A549 (cell line): ENCODE data around the gene CATSPERZ. TPM values are rescaled to one million over a fixed set of nuclear protein-coding genes. Genes with fewer than 3 reads are reported as not detected.

Experiments
- ATAC-seq, 2 experiments: fragments of 200-7000 bp in 1 of 2; fragments of >200 bp in 1 of 2; cut with Nextera tagmentation in 1 of 2; cut with Tn5 transposase in 1 of 2; 3 replicates each; pipeline versions ENCODE4 v1.8.0 to v1.9.1; 2018 to 2020; ENCODE audit warnings: mild to moderate bottlenecking in 1 of 2, moderate library complexity in 1 of 2
- CTCF ChIA-PET: fragments of 300-600 bp; sonication (Branson Sonifier 250); formaldehyde crosslinking; extraction: SDS; loops from one replicate; lab custom pipeline; 2021; ENCODE audit warnings: antibody characterized with exemption, inconsistent platforms; lab: Yijun Ruan, JAX
- POLR2A ChIA-PET: fragments of 350-600 bp; formaldehyde crosslinking; extraction: SDS; loops from one replicate; lab custom pipeline; 2021; ENCODE audit warnings: antibody characterized with exemption, inconsistent platforms; lab: Yijun Ruan, JAX
- DNase-seq, 2 experiments: peaks; one replicate each; pipeline versions ENCODE4 v3.0.0 to v3.0.0-alpha.2; 2011 to 2016; ENCODE audit warnings: low read depth in 1 of 2, low spot score in 1 of 2
- FAIRE-seq: peaks from 2 replicates; lab custom pipeline; 2011; peaks lifted over from hg19 to GRCh38; lab: Jason Lieb, UNC
- H3K27ac ChIP-seq, 2 experiments: fragments of >200 bp; sonication (Bioruptor Twin); formaldehyde crosslinking; 3 replicates each; pipeline ENCODE4 v1.5.1; 2016 to 2017
- H3K4me1 ChIP-seq: fragments of >200 bp; sonication (Bioruptor Twin); formaldehyde crosslinking; 3 replicates; pipeline ENCODE4 v1.6.1; 2016
- H3K4me2 ChIP-seq: fragments of >200 bp; sonication (Bioruptor Twin); formaldehyde crosslinking; 3 replicates; pipeline ENCODE4 v1.6.1; 2016
- H3K4me3 ChIP-seq: fragments of >200 bp; sonication (Bioruptor Twin); formaldehyde crosslinking; 3 replicates; pipeline ENCODE4 v1.5.1; 2016
- H3K9me3 ChIP-seq: fragments of >200 bp; sonication (Bioruptor Twin); formaldehyde crosslinking; 3 replicates; pipeline ENCODE4 v1.6.1; 2016
- ATOH8 ChIP-seq: fragments of 250-450 bp; sonication (Bioruptor Pico); IDR thresholded peaks from 2 replicates; pipeline ENCODE4 v1.5.0; 2020; ENCODE audit warnings: low read depth, mild to moderate bottlenecking, moderate library complexity
- BCL3 ChIP-seq: fragments of >200 bp; sonication (Bioruptor Twin); formaldehyde crosslinking; IDR thresholded peaks from 3 replicates; pipeline ENCODE4 v1.6.1; 2016
- BHLHE40 ChIP-seq: IDR thresholded peaks from 2 replicates; pipeline ENCODE4 v1.6.1; 2012; ENCODE audit warnings: low read depth, low read length, inconsistent platforms
- CBX2 ChIP-seq: fragments of 200-600 bp; sonication (generic); IDR thresholded peaks from 2 replicates; pipeline ENCODE4 v1.6.1; 2016; ENCODE audit warnings: low read depth, mild to moderate bottlenecking, borderline replicate concordance
- CEBPB ChIP-seq, 2 experiments: fragments of >200 bp in 1 of 2; sonication (Bioruptor Twin) in 1 of 2; formaldehyde crosslinking in 1 of 2; IDR thresholded peaks; 2 replicates each; pipeline ENCODE4 v1.6.1; 2012 to 2016
- EHF ChIP-seq: fragments of 250-450 bp; sonication (Bioruptor Pico); IDR thresholded peaks from 2 replicates; pipeline ENCODE4 v1.5.0; 2020; ENCODE audit warnings: mild to moderate bottlenecking
- EHMT2 ChIP-seq: fragments of 200-600 bp; sonication (generic); IDR thresholded peaks from 2 replicates; pipeline ENCODE4 v1.6.1; 2016; ENCODE audit warnings: antibody characterized with exemption, low read depth, mild to moderate bottlenecking, moderate library complexity
- FOSB ChIP-seq: fragments of 250-450 bp; sonication (Bioruptor Pico); IDR thresholded peaks from 2 replicates; pipeline ENCODE4 v1.5.0; 2020; ENCODE audit warnings: mild to moderate bottlenecking, moderate library complexity
- FOSL2 ChIP-seq, 2 experiments: fragments of 450-650 bp in 1 of 2; fragments of >200 bp in 1 of 2; sonication (Bioruptor Twin) in 1 of 2; formaldehyde crosslinking; IDR thresholded peaks; 2 replicates each; pipeline versions ENCODE4 v1.5.0 to v1.6.1; 2016 to 2020; ENCODE audit warnings: mild to moderate bottlenecking in 1 of 2, moderate library complexity in 1 of 2
- FOXS1 ChIP-seq: fragments of 250-450 bp; sonication (Bioruptor Pico); IDR thresholded peaks from 2 replicates; pipeline ENCODE4 v1.5.0; 2020; ENCODE audit warnings: mild to moderate bottlenecking, moderate library complexity
- GATA3 ChIP-seq: IDR thresholded peaks from 2 replicates; pipeline ENCODE4 v1.6.1; 2012; ENCODE audit warnings: borderline replicate concordance
- HOXA7 ChIP-seq: fragments of 250-450 bp; sonication (Bioruptor Pico); IDR thresholded peaks from 2 replicates; pipeline ENCODE4 v1.5.0; 2020; ENCODE audit warnings: mild to moderate bottlenecking, moderate library complexity
- HOXB13 ChIP-seq: fragments of 250-450 bp; sonication (Bioruptor Pico); IDR thresholded peaks from 2 replicates; pipeline ENCODE4 v1.5.0; 2020; ENCODE audit warnings: low read depth, mild to moderate bottlenecking, moderate library complexity
- MAZ ChIP-seq: fragments of 150-350 bp; IDR thresholded peaks from 2 replicates; pipeline ENCODE4 v1.6.1; 2014; ENCODE audit warnings: antibody characterized with exemption, low read depth, low read length, borderline replicate concordance
- MYC ChIP-seq: IDR thresholded peaks from 2 replicates; pipeline ENCODE4 v1.6.1; 2012; ENCODE audit warnings: mild to moderate bottlenecking, inconsistent platforms, low read length, improper control_type of control experiment, borderline replicate concordance
- NFE2L2 ChIP-seq: fragments of 150-350 bp; conservative IDR thresholded peaks from 2 replicates; pipeline ENCODE4 v1.6.1; 2014; ENCODE audit warnings: low read length
- RAD21 ChIP-seq, 2 experiments: fragments of >200 bp in 1 of 2; sonication (Bioruptor Twin) in 1 of 2; formaldehyde crosslinking in 1 of 2; IDR thresholded peaks in 1 of 2; conservative IDR thresholded peaks in 1 of 2; 2 replicates in 1 of 2; 3 replicates in 1 of 2; pipeline ENCODE4 v1.6.1; 2012 to 2018; ENCODE audit warnings: inconsistent platforms in 1 of 2
- RARB ChIP-seq: fragments of 250-450 bp; sonication (Bioruptor Pico); IDR thresholded peaks from 2 replicates; pipeline ENCODE4 v1.8.0; 2021; ENCODE audit warnings: mild to moderate bottlenecking, moderate library complexity
- REST ChIP-seq: fragments of 200-600 bp; sonication (generic); IDR thresholded peaks from 2 replicates; pipeline ENCODE4 v1.6.1; 2016; ENCODE audit warnings: antibody characterized with exemption, mild to moderate bottlenecking, moderate library complexity
- RFX5 ChIP-seq: fragments of 450-650 bp; IDR thresholded peaks from 2 replicates; pipeline ENCODE4 v1.7.1; 2014; ENCODE audit warnings: antibody characterized with exemption, mild to moderate bottlenecking, moderate library complexity
- SMC3 ChIP-seq: fragments of >200 bp; sonication (Bioruptor Twin); formaldehyde crosslinking; IDR thresholded peaks from 3 replicates; pipeline ENCODE4 v1.6.1; 2018; ENCODE audit warnings: inconsistent platforms
- SREBF2 ChIP-seq: fragments of 450-650 bp; IDR thresholded peaks from 2 replicates; pipeline ENCODE4 v1.6.1; 2014; ENCODE audit warnings: mild to moderate bottlenecking, moderate library complexity
- TFCP2L1 ChIP-seq: fragments of 250-450 bp; sonication (Bioruptor Pico); IDR thresholded peaks from 2 replicates; pipeline ENCODE4 v1.5.0; 2021; ENCODE audit warnings: mild to moderate bottlenecking
- USF2 ChIP-seq: fragments of 450-650 bp; IDR thresholded peaks from 2 replicates; pipeline ENCODE4 v1.6.1; 2014; ENCODE audit warnings: antibody characterized with exemption
- ZFP36 ChIP-seq: fragments of 450-650 bp; IDR thresholded peaks from 2 replicates; pipeline ENCODE4 v1.6.1; 2014; ENCODE audit warnings: borderline replicate concordance; ENCODE audit not compliant: partially characterized antibody
- ZNF302 ChIP-seq: fragments of 250-450 bp; sonication (Bioruptor Pico); IDR thresholded peaks from 2 replicates; pipeline ENCODE4 v1.9.0; 2021; ENCODE audit warnings: inconsistent platforms, mild to moderate bottlenecking, moderate library complexity
- WGBS: methylation state at CpG from one replicate; pipeline ENCODE4 v1.1.6; 2017; ENCODE audit errors: missing lambda C conversion rate; 5-methylcytosine and 5-hydroxymethylcytosine counted together
- polyA plus RNA-seq, 4 experiments: library from polyadenylated mRNA; depleted of rRNA in 3 of 4; stranded (reverse); fragments of >200 nt; fragmentation: RNase III in 1 of 4; extraction: RNeasy Plus Mini Kit Qiagen cat#74134 plus additional on column Dnase treatment in 1 of 4; gene quantifications; 2 replicates in 3 of 4; 3 replicates in 1 of 4; pipeline ENCODE4 v1.2.3, GENCODE V29; 2011 to 2017
- TF ChIP-seq, protein P1 (sequence below): IDR thresholded peaks from 2 replicates; pipeline ENCODE4 v1.6.1; 2012

Gene CATSPERZ
- polyA plus RNA-seq, 2 of the 4 experiments (the other 2 are of a cell fraction), result 1.9 to 3.4 TPM

DNA sequence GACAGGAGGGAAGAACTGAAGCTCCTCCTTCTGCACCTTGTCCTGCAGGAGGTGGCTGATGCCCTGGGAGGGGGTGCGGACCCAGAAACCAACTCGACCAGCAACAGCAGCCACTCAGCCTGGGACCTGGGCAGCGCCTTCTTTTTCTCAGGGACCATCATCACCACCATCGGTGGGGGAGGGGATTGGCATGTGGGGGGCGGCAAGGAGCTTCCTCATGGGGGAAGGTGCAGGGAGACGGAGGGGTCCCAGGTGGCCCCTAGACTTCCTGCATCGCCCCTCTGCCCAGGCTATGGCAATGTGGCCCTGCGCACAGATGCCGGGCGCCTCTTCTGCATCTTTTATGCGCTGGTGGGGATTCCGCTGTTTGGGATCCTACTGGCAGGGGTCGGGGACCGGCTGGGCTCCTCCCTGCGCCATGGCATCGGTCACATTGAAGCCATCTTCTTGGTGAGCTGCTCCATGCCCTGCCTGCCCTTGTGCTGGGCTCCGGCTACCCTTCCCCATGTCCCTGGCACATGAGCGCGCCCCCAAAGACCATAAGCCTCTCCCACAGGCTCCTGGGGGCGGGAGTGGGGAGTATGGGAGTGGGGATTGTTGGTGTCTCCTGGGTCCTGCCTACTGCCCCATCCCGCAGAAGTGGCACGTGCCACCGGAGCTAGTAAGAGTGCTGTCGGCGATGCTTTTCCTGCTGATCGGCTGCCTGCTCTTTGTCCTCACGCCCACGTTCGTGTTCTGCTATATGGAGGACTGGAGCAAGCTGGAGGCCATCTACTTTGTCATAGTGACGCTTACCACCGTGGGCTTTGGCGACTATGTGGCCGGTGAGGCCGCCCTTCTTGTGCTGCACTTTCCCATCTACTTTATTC is 3.1 kb upstream of the CATSPERZ start:
- WGBS, result 75% methylated on average over 30 of the region's 34 CpGs
- no peak overlapping the region for H3K4me2 ChIP-seq
- CTCF ChIA-PET, result interaction anchor here (0.6 to 2.5 kb wide), 7 partner anchors 19 to 59 kb away, joined by 3 to 7 read pairs (median 5); partner anchors contain the start of gene PLCB3
- POLR2A ChIA-PET, result no interaction called here
- TF ChIP-seq FOSL2 (IDR thresholded peaks at IDR 0.05), result no peak
- TF ChIP-seq FOSL2 (CRISPR knock-in tag; IDR thresholded peaks at IDR 0.05), result no peak
- TF ChIP-seq RFX5, result no peak
- TF ChIP-seq, protein P1, sequence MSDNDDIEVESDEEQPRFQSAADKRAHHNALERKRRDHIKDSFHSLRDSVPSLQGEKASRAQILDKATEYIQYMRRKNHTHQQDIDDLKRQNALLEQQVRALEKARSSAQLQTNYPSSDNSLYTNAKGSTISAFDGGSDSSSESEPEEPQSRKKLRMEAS, result no peak
- TF ChIP-seq ZNF302, result no peak
- no peak for TF ChIP-seq FOSB (CRISPR knock-in tag)
- no peak for TF ChIP-seq MAZ
- no peak for TF ChIP-seq GATA3
- no peak for TF ChIP-seq RAD21 (conservative IDR thresholded peaks at IDR 0.05 in 1 of 2, IDR thresholded peaks at IDR 0.05 in 1 of 2)
- TF ChIP-seq FOXS1 (CRISPR knock-in tag), result no peak
- no peak for TF ChIP-seq REST
- no peak for TF ChIP-seq HOXA7 (CRISPR knock-in tag)
- no peak for TF ChIP-seq MYC
- TF ChIP-seq, all 56 proteins: peak for 0
- Histone ChIP-seq H3K4me1 (peaks cover 5% of the 10 kb centered on the region; the same call in 2 of the 3 replicates), H3K4me3 (no peak overlapping the region), H3K27ac (no peak overlapping the region), H3K9me3 (no peaks in the 10 kb centered on the region)
- DNase-seq (no peak), FAIRE-seq (no peak), ATAC-seq (no peak)

DNA sequence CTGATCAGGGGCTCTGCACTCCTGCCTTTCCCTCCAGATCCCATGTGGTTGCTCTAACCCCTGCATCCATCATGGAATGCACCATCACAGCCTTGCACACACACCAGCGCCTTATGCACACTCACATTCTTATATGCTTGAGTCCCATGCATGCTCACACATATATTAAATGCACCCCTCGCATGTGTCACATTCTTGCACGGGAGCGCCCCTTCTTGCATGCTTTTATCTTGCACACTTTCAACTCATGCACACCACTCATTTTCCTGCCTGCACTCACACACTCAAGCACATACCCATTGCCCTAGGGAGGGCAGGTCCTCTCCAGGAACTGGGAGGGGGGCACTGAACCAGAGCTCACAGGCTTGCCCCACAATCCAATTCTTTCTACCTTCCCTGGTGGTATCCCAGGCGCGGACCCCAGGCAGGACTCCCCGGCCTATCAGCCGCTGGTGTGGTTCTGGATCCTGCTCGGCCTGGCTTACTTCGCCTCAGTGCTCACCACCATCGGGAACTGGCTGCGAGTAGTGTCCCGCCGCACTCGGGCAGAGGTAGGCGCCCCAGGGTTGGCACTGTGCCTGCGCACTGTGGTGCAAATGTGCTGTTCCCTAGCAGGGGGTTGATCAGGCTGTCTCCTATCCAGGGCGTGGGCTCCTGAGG is 2.3 kb upstream of the CATSPERZ start:
- POLR2A ChIA-PET, result no interaction called here
- ATAC-seq (no peak), FAIRE-seq (no peak)
- no peaks in the 10 kb centered on the region for H3K9me3 ChIP-seq
- H3K4me3 ChIP-seq, result no peak overlapping the region
- H3K27ac ChIP-seq, result no peak overlapping the region
- peaks cover 5% of the 10 kb centered on the region; the same call in 2 of the 3 replicates for H3K4me1 ChIP-seq
- TF ChIP-seq BHLHE40 (no peak), SMC3 (no peak), HOXB13 (CRISPR knock-in tag) (no peak), EHMT2 (no peak), ZFP36 (no peak), CBX2 (no peak), EHF (CRISPR knock-in tag) (no peak), NFE2L2 (no peak), TFCP2L1 (CRISPR knock-in tag) (no peak), RARB (CRISPR knock-in tag) (no peak), USF2 (no peak), SREBF2 (no peak), CEBPB (IDR thresholded peaks at IDR 0.05) (no peak), BCL3 (no peak), FOSL2 (IDR thresholded peaks at IDR 0.05) (no peak), FOSL2 (CRISPR knock-in tag; IDR thresholded peaks at IDR 0.05) (no peak), ATOH8 (CRISPR knock-in tag) (no peak)
- TF ChIP-seq, all 56 proteins: peak for 0
- CTCF ChIA-PET, result interaction anchor here (0.6 to 2.5 kb wide), 5 partner anchors 10 to 47 kb away, joined by 3 to 7 read pairs (median 5); partner anchors contain the start of gene PLCB3
- H3K4me2 ChIP-seq, result no peak overlapping the region
- DNase-seq, result no peak
- 86% methylated on average over 18 of the region's 18 CpGs for WGBS
